H9 (cell line): ENCODE results near the gene PLEKHA8. TPM values are rescaled to one million over a fixed set of nuclear protein-coding genes. Genes with fewer than 3 reads are reported as not detected.

ENCODE experiments used
- DNase-seq: peaks from one replicate; pipeline ENCODE4 v3.0.0-alpha.2; 2017
- H2AFZ ChIP-seq: one replicate; pipeline ENCODE4 v1.6.1; 2013; ENCODE audit warnings: mild to moderate bottlenecking, low read length, control low read depth, moderate library complexity
- H2AK5ac ChIP-seq: 2 replicates; pipeline ENCODE4 v1.6.1; 2013; ENCODE audit warnings: low read length, control low read depth, mixed read lengths; ENCODE audit not compliant: insufficient read length
- H2BK120ac ChIP-seq: one replicate; pipeline ENCODE4 v1.6.1; 2013; ENCODE audit warnings: low read depth, mild to moderate bottlenecking, low read length, control low read depth, inconsistent platforms; ENCODE audit not compliant: poor library complexity, severe bottlenecking
- H2BK12ac ChIP-seq: 2 replicates; pipeline ENCODE4 v1.6.1; 2013; ENCODE audit warnings: low read length, control low read depth, mixed read lengths, low read depth; ENCODE audit not compliant: insufficient read length
- H2BK15ac ChIP-seq: 2 replicates; pipeline ENCODE4 v1.6.1; 2013; ENCODE audit warnings: low read depth, low read length, control low read depth
- H2BK20ac ChIP-seq: one replicate; pipeline ENCODE4 v1.6.1; 2013; ENCODE audit warnings: low read depth, mild to moderate bottlenecking, low read length, control low read depth, inconsistent platforms; ENCODE audit not compliant: poor library complexity, severe bottlenecking
- H2BK5ac ChIP-seq: 2 replicates; pipeline ENCODE4 v1.6.1; 2013; ENCODE audit warnings: low read length, control low read depth, mixed read lengths; ENCODE audit not compliant: insufficient read length
- H3K14ac ChIP-seq: 2 replicates; pipeline ENCODE4 v1.6.1; 2013; ENCODE audit warnings: low read length, control low read depth; ENCODE audit not compliant: insufficient read depth
- H3K18ac ChIP-seq: 2 replicates; pipeline ENCODE4 v1.6.1; 2013; ENCODE audit warnings: low read depth, mild to moderate bottlenecking, mixed read lengths, low read length, control low read depth; ENCODE audit not compliant: insufficient read length
- H3K23ac ChIP-seq: 2 replicates; pipeline ENCODE4 v1.6.1; 2013; ENCODE audit warnings: low read length, control low read depth, mixed read lengths, low read depth; ENCODE audit not compliant: insufficient read length
- H3K23me2 ChIP-seq: 2 replicates; pipeline ENCODE4 v1.6.1; 2013; ENCODE audit warnings: low read depth, mild to moderate bottlenecking, mixed read lengths, low read length, control low read depth; ENCODE audit not compliant: insufficient read length, poor library complexity, severe bottlenecking
- H3K27ac ChIP-seq: 2 replicates; pipeline ENCODE4 v1.5.1; 2013; ENCODE audit warnings: low read length, control low read depth, mixed read lengths, low read depth; ENCODE audit not compliant: insufficient read length
- H3K27me3 ChIP-seq: 2 replicates; pipeline ENCODE4 v1.6.1; 2013; ENCODE audit warnings: low read length, control low read depth, inconsistent platforms; ENCODE audit not compliant: insufficient read depth
- H3K4ac ChIP-seq: 2 replicates; pipeline ENCODE4 v1.6.1; 2013; ENCODE audit warnings: low read depth, mild to moderate bottlenecking, control low read depth, inconsistent platforms, low read length, moderate library complexity
- H3K4me1 ChIP-seq: 2 replicates; pipeline ENCODE4 v1.6.1; 2013; ENCODE audit warnings: low read length, control low read depth, inconsistent platforms; ENCODE audit not compliant: insufficient read depth
- H3K4me2 ChIP-seq: 2 replicates; pipeline ENCODE4 v1.6.1; 2013; ENCODE audit warnings: low read length, control low read depth, mixed read lengths; ENCODE audit not compliant: insufficient read length, insufficient read depth
- H3K56ac ChIP-seq: 2 replicates; pipeline ENCODE4 v1.6.1; 2013; ENCODE audit warnings: low read depth, mild to moderate bottlenecking, mixed read lengths, low read length, control low read depth; ENCODE audit not compliant: insufficient read length
- H3K79me1 ChIP-seq: 2 replicates; pipeline ENCODE4 v1.6.1; 2013; ENCODE audit warnings: low read depth, mild to moderate bottlenecking, moderate library complexity, low read length, control low read depth, inconsistent platforms; ENCODE audit not compliant: insufficient read depth, poor library complexity, severe bottlenecking
- H3K79me2 ChIP-seq: 2 replicates; pipeline ENCODE4 v1.6.1; 2013; ENCODE audit warnings: low read length, control low read depth, inconsistent platforms; ENCODE audit not compliant: insufficient read depth
- H3K9ac ChIP-seq: 2 replicates; pipeline ENCODE4 v1.6.1; 2013; ENCODE audit warnings: low read length, control low read depth, mixed read lengths; ENCODE audit not compliant: insufficient read length; ENCODE audit errors: extremely low read depth
- H3K9me3 ChIP-seq: one replicate; pipeline ENCODE4 v1.6.1; 2013; ENCODE audit warnings: low read depth, low read length, inconsistent platforms; ENCODE audit not compliant: control insufficient read depth
- H3T11ph ChIP-seq: one replicate; pipeline ENCODE4 v1.6.1; 2013; ENCODE audit warnings: mild to moderate bottlenecking, low read length, control low read depth, inconsistent platforms
- H4K20me1 ChIP-seq: one replicate; pipeline ENCODE4 v1.6.1; 2013; ENCODE audit not compliant: control insufficient read depth, insufficient read length, insufficient read depth
- H4K5ac ChIP-seq: 2 replicates; pipeline ENCODE4 v1.6.1; 2013; ENCODE audit warnings: low read depth, mild to moderate bottlenecking, mixed read lengths, low read length, control low read depth; ENCODE audit not compliant: insufficient read length
- H4K8ac ChIP-seq: replicated peaks from 2 replicates; pipeline ENCODE4 v1.6.1; 2013; ENCODE audit warnings: low read length, control low read depth, mixed read lengths, low read depth; ENCODE audit not compliant: insufficient read length
- H4K91ac ChIP-seq: 2 replicates; pipeline ENCODE4 v1.6.1; 2013; ENCODE audit warnings: low read depth, mild to moderate bottlenecking, moderate library complexity, mixed read lengths, low read length, control low read depth; ENCODE audit not compliant: insufficient read length
- H3K27ac Mint-ChIP-seq, 3 experiments: 2 replicates in 2 of 3; 3 replicates in 1 of 3; pipeline ENCODE4 v1.8.0; 2020 to 2021; ENCODE audit warnings: mixed read lengths in 3 of 3, mild to moderate bottlenecking in 1 of 3, moderate library complexity in 1 of 3
- H3K27me3 Mint-ChIP-seq: 2 replicates; pipeline ENCODE4 v1.8.0; 2021; ENCODE audit warnings: low read depth, mild to moderate bottlenecking, moderate library complexity, mixed read lengths
- H3K36me3 Mint-ChIP-seq, 3 experiments: 2 replicates in 2 of 3; 3 replicates in 1 of 3; pipeline ENCODE4 v1.8.0; 2020 to 2021; ENCODE audit warnings: low read depth in 3 of 3, mixed read lengths in 3 of 3; ENCODE audit not compliant: insufficient read depth in 1 of 3
- H3K4me1 Mint-ChIP-seq, 2 experiments: 2 replicates each; pipeline ENCODE4 v1.8.0; 2020; ENCODE audit warnings: mixed read lengths in 2 of 2
- H3K4me3 Mint-ChIP-seq, 2 experiments: 2 replicates in 1 of 2; 3 replicates in 1 of 2; pipeline ENCODE4 v1.8.0; 2020 to 2021; ENCODE audit warnings: mild to moderate bottlenecking in 2 of 2, mixed read lengths in 2 of 2, moderate library complexity in 1 of 2
- H3K9me3 Mint-ChIP-seq, 2 experiments: 2 replicates in 1 of 2; 3 replicates in 1 of 2; pipeline ENCODE4 v1.8.0; 2020; ENCODE audit warnings: mild to moderate bottlenecking in 2 of 2, mixed read lengths in 2 of 2, moderate library complexity in 1 of 2
- CTCF ChIP-seq: fragments of 200-600 bp; sonication (generic); conservative IDR thresholded peaks from 3 replicates; pipeline ENCODE4 v1.8.0; 2021; ENCODE audit warnings: antibody characterized with exemption, mild to moderate bottlenecking
- WGBS: extraction: QIAGEN DNeasy Blood & Tissue Kit; methylation state at CpG from one replicate; pipeline ENCODE4 v1.1.7; 2013; ENCODE audit warnings: missing lambda C conversion rate, low lambda C conversion rate, mixed read lengths; ENCODE audit not compliant: insufficient read length; ENCODE audit errors: extremely low coverage; 5-methylcytosine and 5-hydroxymethylcytosine counted together
- total RNA-seq: library from RNA; stranded (reverse); gene quantifications from 2 replicates; pipeline ENCODE4 v1.2.1, GENCODE V29; 2021

PLEKHA8 gene
- total RNA-seq, 1 experiment from 2014 or later, result 37.0 TPM

DNA sequence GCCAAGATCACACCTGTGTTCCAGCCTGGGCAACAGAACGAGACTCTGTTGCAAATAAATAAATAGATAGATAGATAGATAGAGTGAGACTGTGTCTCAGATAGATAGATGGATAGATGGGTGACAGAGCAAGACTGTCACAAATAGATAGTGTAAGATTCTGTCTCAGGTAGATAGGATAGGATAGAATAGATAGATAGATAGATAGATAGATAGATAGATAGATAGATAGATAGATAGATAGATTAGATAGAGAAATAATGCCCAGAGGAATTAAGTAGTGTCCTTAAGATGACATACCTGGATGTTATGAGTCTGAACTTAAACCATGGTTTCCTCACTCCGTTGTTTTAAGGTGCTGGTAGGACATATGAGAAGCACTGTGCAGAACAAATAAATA is 8.0 kb downstream of the PLEKHA8 start:
- no peaks in the 10 kb centered on the region for H4K20me1 ChIP-seq
- no peaks in the 10 kb centered on the region for H3K27me3 Mint-ChIP-seq
- no peak overlapping the region for H2BK120ac ChIP-seq
- H3K27ac Mint-ChIP-seq, result no peak overlapping the region
- H3K79me1 ChIP-seq, result peaks cover 12% of the 10 kb centered on the region
- peaks cover 6% of the 10 kb centered on the region; the same call in 1 of the 2 replicates for H3K79me2 ChIP-seq
- no peak overlapping the region for H2AFZ ChIP-seq
- no peak overlapping the region for H4K8ac ChIP-seq
- H3K4ac ChIP-seq, result no peak overlapping the region
- no peak for DNase-seq
- no peak overlapping the region for H2BK12ac ChIP-seq
- no peak overlapping the region for H4K91ac ChIP-seq
- H3K27me3 ChIP-seq, result no peaks in the 10 kb centered on the region
- H2BK20ac ChIP-seq, result no peak overlapping the region
- H3K23me2 ChIP-seq, result no peaks in the 10 kb centered on the region
- WGBS, result no CpG with 5 or more reads among the region's 2 CpGs
- H3K4me1 ChIP-seq, result peaks cover 5% of the 10 kb centered on the region; the same call in 1 of the 2 replicates
- no peak overlapping the region for H3T11ph ChIP-seq
- H3K9ac ChIP-seq, result no peak overlapping the region
- H3K18ac ChIP-seq, result no peak overlapping the region
- TF ChIP-seq CTCF, result no peak
- H3K4me2 ChIP-seq, result no peak overlapping the region
- H3K9me3 Mint-ChIP-seq, result no peaks in the 10 kb centered on the region; a peak in 1 of 5 replicates
- H2BK5ac ChIP-seq, result no peak overlapping the region
- no peak overlapping the region for H2BK15ac ChIP-seq
- H3K4me1 Mint-ChIP-seq, result peaks cover 9 to 17% of the 10 kb centered on the region in 2 experiments
- H3K27ac ChIP-seq, result no peak overlapping the region
- H3K4me3 Mint-ChIP-seq, result no peak overlapping the region
- H3K14ac ChIP-seq, result no peak overlapping the region
- peaks cover 0 to 6% (median 5%) of the 10 kb centered on the region in 3 experiments; a peak in 4 of 7 replicates for H3K36me3 Mint-ChIP-seq
- no peak overlapping the region for H3K56ac ChIP-seq
- no peak overlapping the region for H3K23ac ChIP-seq
- H2AK5ac ChIP-seq, result no peak overlapping the region
- H4K5ac ChIP-seq, result no peak overlapping the region
- no peaks in the 10 kb centered on the region for H3K9me3 ChIP-seq
